CD4-positive, alpha-beta T cell (primary cell): Measurements from ENCODE around the gene RAD1. TPM values are rescaled to one million over a fixed set of nuclear protein-coding genes. Genes with fewer than 3 reads are reported as not detected.

Experiments used
- ATAC-seq: fragments of 200-7000 bp; cut with Tn5 transposase; one replicate; pipeline ENCODE4 v1.10.0; 2022; ENCODE audit warnings: mild to moderate bottlenecking; ENCODE audit not compliant: poor library complexity
- CTCF ChIA-PET: fragments of 350-600 bp; sonication (Branson Sonifier 250); formaldehyde crosslinking; loops from one replicate; lab custom pipeline; 2021; ENCODE audit warnings: antibody characterized with exemption, inconsistent platforms; lab: Charles Lee
- POLR2A ChIA-PET: fragments of 350-600 bp; sonication (Branson Sonifier 250); formaldehyde crosslinking; loops from one replicate; lab custom pipeline; 2021; ENCODE audit warnings: antibody characterized with exemption, inconsistent platforms; lab: Charles Lee
- DNase-seq, 14 experiments: peaks; one replicate each; pipeline ENCODE4 v3.0.0-alpha.2; 2013 to 2020; ENCODE audit warnings: mixed read lengths in 2 of 14
- H3K27ac ChIP-seq, 2 donors: one replicate each; pipeline versions ENCODE4 v1.5.1 to v1.7.0; 2013; ENCODE audit warnings: low read length in 2 of 2, low read depth in 1 of 2, mild to moderate bottlenecking in 1 of 2
- H3K27me3 ChIP-seq, 2 experiments: 1 replicate in 1 of 2; 2 replicates in 1 of 2; pipeline versions ENCODE4 v1.6.1 to v1.7.0; 2013; ENCODE audit warnings: low read length in 2 of 2, control low read depth in 1 of 2, mild to moderate bottlenecking in 1 of 2, moderate library complexity in 1 of 2; ENCODE audit not compliant: insufficient read depth in 2 of 2, control insufficient read depth in 1 of 2
- H3K36me3 ChIP-seq: one replicate; pipeline ENCODE4 v1.6.1; 2013; ENCODE audit warnings: low read length, control low read depth; ENCODE audit not compliant: insufficient read depth
- H3K4me1 ChIP-seq: one replicate; pipeline ENCODE4 v1.6.1; 2013; ENCODE audit warnings: low read length, control low read depth; ENCODE audit not compliant: insufficient read depth
- H3K4me3 ChIP-seq: one replicate; pipeline ENCODE4 v1.5.1; 2013; ENCODE audit warnings: mild to moderate bottlenecking, low read length, moderate library complexity
- H3K9me3 ChIP-seq, 2 experiments: 1 replicate in 1 of 2; 2 replicates in 1 of 2; pipeline versions ENCODE4 v1.6.1 to v1.7.0; 2013; ENCODE audit warnings: low read length in 2 of 2, mild to moderate bottlenecking in 2 of 2, control low read depth in 1 of 2, moderate library complexity in 1 of 2; ENCODE audit not compliant: control insufficient read depth in 1 of 2, insufficient read depth in 1 of 2
- H3K27ac Mint-ChIP-seq: one replicate; pipeline ENCODE4 v1.8.0; 2020; ENCODE audit warnings: mixed read lengths
- H3K27me3 Mint-ChIP-seq: one replicate; pipeline ENCODE4 v1.8.0; 2021; ENCODE audit warnings: mixed read lengths
- H3K36me3 Mint-ChIP-seq: one replicate; pipeline ENCODE4 v1.8.0; 2021; ENCODE audit warnings: low read depth, mixed read lengths
- H3K4me1 Mint-ChIP-seq: one replicate; pipeline ENCODE4 v1.8.0; 2021; ENCODE audit warnings: low read depth, mixed read lengths
- H3K4me3 Mint-ChIP-seq: one replicate; pipeline ENCODE4 v1.8.0; 2020; ENCODE audit warnings: mild to moderate bottlenecking, mixed read lengths
- H3K9me3 Mint-ChIP-seq: one replicate; pipeline ENCODE4 v1.8.0; 2020; ENCODE audit warnings: mixed read lengths
- intact Hi-C, 2 experiments: fragments of 100-400 bp; cut with DNase I in 1 of 2; cut with micrococcal nuclease in 1 of 2; formaldehyde crosslinking; loops; one replicate each; pipeline versions ENCODE4 v1.15.1 to v1.9.0; 2023 to 2025; cut with DNase I, micrococcal nuclease
- total RNA-seq, 174 experiments: library from RNA in 2 of 174; stranded (reverse) in 2 of 174; gene quantifications; one replicate each; pipeline ENCODE4 v1.2.3 and lab custom pipeline; 2021 to 2026
- TF ChIP-seq, protein P1 (sequence below): fragments of 200-600 bp; IDR thresholded peaks from one replicate; pipeline ENCODE4 v1.8.0; 2022; ENCODE audit warnings: antibody characterized with exemption, mild to moderate bottlenecking

The RAD1 gene
- total RNA-seq, 2 experiments from 2014 or later = 26.7 to 29.2 TPM

DNA sequence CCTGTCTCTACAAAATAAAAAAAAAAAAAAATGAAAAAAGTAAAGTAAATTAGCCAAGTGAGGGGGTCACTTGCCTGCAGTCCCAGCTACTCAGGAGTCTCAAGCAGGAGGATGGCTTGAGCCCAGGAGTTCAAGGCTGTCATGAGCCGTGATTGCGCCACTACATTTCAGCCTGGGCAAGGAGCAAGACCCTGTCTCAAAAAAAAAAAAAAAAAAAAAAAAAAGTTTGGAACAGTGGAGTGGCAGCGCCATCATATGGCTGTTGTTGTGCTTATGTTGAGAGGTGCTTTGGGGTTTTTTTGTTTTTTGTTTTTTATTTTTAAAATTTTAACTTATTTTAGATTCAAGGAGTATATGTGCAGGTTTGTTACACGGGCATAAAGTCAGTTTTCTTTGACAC lies 3.8 kb upstream of the RAD1 start:
- peak in 2 of 14 experiments; percentile 11 to 26 for DNase-seq
- Mint-ChIP-seq H3K9me3 (no peaks in the 10 kb centered on the region), H3K4me3 (no peak overlapping the region), H3K27ac (no peak overlapping the region), H3K36me3 (peaks cover 47% of the 10 kb centered on the region), H3K4me1 (peaks cover 28% of the 10 kb centered on the region), H3K27me3 (no peaks in the 10 kb centered on the region)
- H3K4me1 ChIP-seq = peaks cover 24% of the 10 kb centered on the region
- no peak overlapping the region for H3K4me3 ChIP-seq
- H3K27me3 ChIP-seq = no peaks in the 10 kb centered on the region
- TF ChIP-seq, protein P1, sequence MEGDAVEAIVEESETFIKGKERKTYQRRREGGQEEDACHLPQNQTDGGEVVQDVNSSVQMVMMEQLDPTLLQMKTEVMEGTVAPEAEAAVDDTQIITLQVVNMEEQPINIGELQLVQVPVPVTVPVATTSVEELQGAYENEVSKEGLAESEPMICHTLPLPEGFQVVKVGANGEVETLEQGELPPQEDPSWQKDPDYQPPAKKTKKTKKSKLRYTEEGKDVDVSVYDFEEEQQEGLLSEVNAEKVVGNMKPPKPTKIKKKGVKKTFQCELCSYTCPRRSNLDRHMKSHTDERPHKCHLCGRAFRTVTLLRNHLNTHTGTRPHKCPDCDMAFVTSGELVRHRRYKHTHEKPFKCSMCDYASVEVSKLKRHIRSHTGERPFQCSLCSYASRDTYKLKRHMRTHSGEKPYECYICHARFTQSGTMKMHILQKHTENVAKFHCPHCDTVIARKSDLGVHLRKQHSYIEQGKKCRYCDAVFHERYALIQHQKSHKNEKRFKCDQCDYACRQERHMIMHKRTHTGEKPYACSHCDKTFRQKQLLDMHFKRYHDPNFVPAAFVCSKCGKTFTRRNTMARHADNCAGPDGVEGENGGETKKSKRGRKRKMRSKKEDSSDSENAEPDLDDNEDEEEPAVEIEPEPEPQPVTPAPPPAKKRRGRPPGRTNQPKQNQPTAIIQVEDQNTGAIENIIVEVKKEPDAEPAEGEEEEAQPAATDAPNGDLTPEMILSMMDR = no peak
- CTCF ChIA-PET = interaction anchor here (0.7 kb wide), 1 partner anchor 85 kb away, joined by 3 read pairs; no protein-coding TSS in a partner anchor
- POLR2A ChIA-PET = interaction anchor here (1.2 kb wide), 1 partner anchor 10 kb away, joined by 7 read pairs; the partner anchor contains the start of gene DNAJC21
- no peak overlapping the region for H3K27ac ChIP-seq
- peaks cover 48% of the 10 kb centered on the region for H3K36me3 ChIP-seq
- H3K9me3 ChIP-seq = no peaks in the 10 kb centered on the region
- intact Hi-C loops = loop anchor here (5.0 to 10.0 kb wide), 3 partner anchors 674 to 1956 kb away; partner anchors contain the start of genes NIPBL (in 2 of the 2) and AMACR (in 1 of the 2)
- ATAC-seq = no peak

DNA sequence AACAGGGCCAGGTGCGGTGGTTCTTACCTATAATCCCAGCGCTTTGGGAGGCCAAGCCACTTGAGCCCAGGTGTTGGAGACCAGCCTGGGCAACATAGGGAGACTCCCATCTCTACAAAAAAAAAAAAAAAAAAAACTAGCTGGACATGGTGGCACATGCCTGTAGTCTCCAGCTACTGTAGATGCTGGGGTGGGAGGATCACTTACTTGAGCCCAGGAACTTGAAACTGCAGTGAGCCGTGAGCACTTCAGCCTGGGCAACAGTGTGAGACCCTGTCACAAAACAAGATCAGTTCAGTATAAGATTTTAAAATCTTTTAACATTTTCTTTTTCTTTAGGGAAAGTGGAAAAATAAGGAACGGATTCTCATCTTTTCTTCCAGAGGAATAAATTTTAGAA lies 2.7 kb upstream of the RAD1 start:
- no peaks in the 10 kb centered on the region for H3K27me3 ChIP-seq
- ATAC-seq (no peak), DNase-seq (no peak)
- TF ChIP-seq, protein P1 = no peak
- Mint-ChIP-seq H3K27me3 (no peaks in the 10 kb centered on the region), H3K4me1 (peaks cover 35% of the 10 kb centered on the region), H3K9me3 (no peaks in the 10 kb centered on the region), H3K4me3 (peak overlapping the region; percentile 20), H3K36me3 (peaks cover 42% of the 10 kb centered on the region), H3K27ac (peak overlapping the region; percentile 1)
- ChIA-PET CTCF (no interaction called here), POLR2A (interaction anchor here (4.2 kb wide), 1 partner anchor 11 kb away, joined by 217 read pairs; the partner anchor contains the start of gene DNAJC21)
- no peak overlapping the region for H3K27ac ChIP-seq
- H3K4me1 ChIP-seq = peaks cover 27% of the 10 kb centered on the region
- intact Hi-C loops = loop anchor here (1.0 to 10.0 kb wide), 4 partner anchors 10 to 1957 kb away; partner anchors contain the start of genes NIPBL (in 2 of the 2) and AMACR (in 1 of the 2)
- H3K9me3 ChIP-seq = no peaks in the 10 kb centered on the region
- H3K36me3 ChIP-seq = peaks cover 38% of the 10 kb centered on the region
- no peak overlapping the region for H3K4me3 ChIP-seq

DNA sequence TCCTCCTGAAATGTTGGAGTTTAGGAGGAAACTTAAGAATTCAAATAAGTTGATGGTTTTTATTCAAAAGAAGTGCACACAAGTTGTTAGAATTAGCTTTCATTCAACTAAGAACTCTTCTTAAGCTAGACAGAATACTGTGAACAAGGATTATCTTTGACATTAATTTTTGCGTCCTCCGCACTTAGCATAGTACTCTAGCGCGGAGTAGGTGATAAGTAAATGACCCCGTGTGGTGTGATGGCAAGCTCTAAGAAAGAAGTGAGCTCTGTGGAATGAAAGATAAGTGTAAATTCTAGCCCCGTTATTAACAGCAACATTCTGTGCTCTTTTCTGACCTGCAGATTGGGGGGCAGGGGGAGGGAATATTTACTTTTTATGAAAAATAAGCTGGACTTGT lies 1.2 kb upstream of the RAD1 start:
- intact Hi-C loops = loop anchor here (5.0 to 10.0 kb wide), 3 partner anchors 672 to 1958 kb away; partner anchors contain the start of genes NIPBL (in 2 of the 2) and AMACR (in 1 of the 2)
- Mint-ChIP-seq H3K4me1 (peaks cover 35% of the 10 kb centered on the region), H3K27me3 (no peaks in the 10 kb centered on the region), H3K36me3 (peaks cover 36% of the 10 kb centered on the region), H3K4me3 (no peak overlapping the region), H3K27ac (no peak overlapping the region), H3K9me3 (no peaks in the 10 kb centered on the region)
- H3K27ac ChIP-seq = peak overlapping the region in 1 of 2 donors; percentile 84
- peaks cover 27% of the 10 kb centered on the region for H3K4me1 ChIP-seq
- POLR2A ChIA-PET = interaction anchor here (1.7 to 4.2 kb wide), 4 partner anchors 10 to 908 kb away, joined by 4 to 217 read pairs (median 16); partner anchors contain the start of genes AMACR, DNAJC21 and TTC23L
- peaks cover 32% of the 10 kb centered on the region for H3K36me3 ChIP-seq
- no peaks in the 10 kb centered on the region for H3K9me3 ChIP-seq
- no peaks in the 10 kb centered on the region for H3K27me3 ChIP-seq
- TF ChIP-seq, protein P1 = no peak
- CTCF ChIA-PET = interaction anchor here (1.8 to 2.8 kb wide), 2 partner anchors 13 to 78 kb away, joined by 4 to 16 read pairs; partner anchors contain the start of genes DNAJC21 and TTC23L
- H3K4me3 ChIP-seq = peak overlapping the region; percentile 91
- ATAC-seq (no peak), DNase-seq (no peak)
